ENCODE measurements around the gene HIVEP2.

DNA sequence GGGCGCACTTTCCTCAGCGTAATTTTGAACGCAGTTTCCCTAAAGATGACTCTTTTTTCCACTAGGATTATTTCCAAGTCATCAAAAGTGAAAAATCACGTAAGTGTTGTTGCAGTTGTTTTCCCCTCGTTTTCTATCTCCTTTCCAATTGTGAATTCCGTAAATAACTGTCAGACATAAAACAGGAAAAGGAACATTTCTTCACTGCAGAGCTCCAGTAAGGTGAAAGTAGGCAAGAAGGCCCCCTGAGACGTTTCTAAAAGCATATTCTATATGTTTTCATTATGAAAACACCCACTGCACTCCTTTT, 17.8 kb downstream of the HIVEP2 start:
- TF ChIP-seq, protein P1, sequence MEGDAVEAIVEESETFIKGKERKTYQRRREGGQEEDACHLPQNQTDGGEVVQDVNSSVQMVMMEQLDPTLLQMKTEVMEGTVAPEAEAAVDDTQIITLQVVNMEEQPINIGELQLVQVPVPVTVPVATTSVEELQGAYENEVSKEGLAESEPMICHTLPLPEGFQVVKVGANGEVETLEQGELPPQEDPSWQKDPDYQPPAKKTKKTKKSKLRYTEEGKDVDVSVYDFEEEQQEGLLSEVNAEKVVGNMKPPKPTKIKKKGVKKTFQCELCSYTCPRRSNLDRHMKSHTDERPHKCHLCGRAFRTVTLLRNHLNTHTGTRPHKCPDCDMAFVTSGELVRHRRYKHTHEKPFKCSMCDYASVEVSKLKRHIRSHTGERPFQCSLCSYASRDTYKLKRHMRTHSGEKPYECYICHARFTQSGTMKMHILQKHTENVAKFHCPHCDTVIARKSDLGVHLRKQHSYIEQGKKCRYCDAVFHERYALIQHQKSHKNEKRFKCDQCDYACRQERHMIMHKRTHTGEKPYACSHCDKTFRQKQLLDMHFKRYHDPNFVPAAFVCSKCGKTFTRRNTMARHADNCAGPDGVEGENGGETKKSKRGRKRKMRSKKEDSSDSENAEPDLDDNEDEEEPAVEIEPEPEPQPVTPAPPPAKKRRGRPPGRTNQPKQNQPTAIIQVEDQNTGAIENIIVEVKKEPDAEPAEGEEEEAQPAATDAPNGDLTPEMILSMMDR (IDR thresholded peaks at IDR 0.05) = no peak
- TF ChIP-seq POLR2A (IDR thresholded peaks at IDR 0.05) (no peak), EP300 (IDR thresholded peaks at IDR 0.05) (no peak)
